ENCODE results near the gene ZNF160.
A peak's percentile ranks its signal among the peaks of the same experiment; 100 is the strongest.
"Not testable (repeated sequence)": the region's sequence is repeated elsewhere in the genome, so short reads cannot be mapped to it uniquely, and the experiment has no call there.

The ZNF160 gene

GRCh38 chr19:53103234-53104203 lies at the start of gene ZNF160:
TSS of gene ZNF160 (minus strand) at chr19:53103422. CDS start at chr19:53086276, 17,146 bp downstream.
- peak; percentile 95 to 99 (median 99) for DNase-seq (ENCODE audit: low read depth in 4 of 4, low spot score in 1 of 4)

- no peak for DNase-seq (ENCODE audit: low read depth in 4 of 4, low spot score in 1 of 4)
Observed at GRCh38 chr19:53147645-53148044, 44.4 kb upstream of the ZNF160 start.

- DNase-seq (ENCODE audit: low read depth in 4 of 4, low spot score in 1 of 4): no peak
Observed at GRCh38 chr19:53140351-53140750, 37.1 kb upstream of the ZNF160 start.

- DNase-seq (ENCODE audit: low read depth in 4 of 4, low spot score in 1 of 4): no peak
Observed at GRCh38 chr19:53136432-53136831, 33.2 kb upstream of the ZNF160 start.

- peak; percentile 1 to 28 (median 4) for DNase-seq (ENCODE audit: low read depth in 4 of 4, low spot score in 1 of 4)
Observed at GRCh38 chr19:53132141-53132991, 29.1 kb upstream of the ZNF160 start, which contains the start of gene ZNF415. TSS of gene ZNF415 (minus strand) at chr19:53132910. CDS start at chr19:53122676, 10,234 bp downstream.

DNA sequence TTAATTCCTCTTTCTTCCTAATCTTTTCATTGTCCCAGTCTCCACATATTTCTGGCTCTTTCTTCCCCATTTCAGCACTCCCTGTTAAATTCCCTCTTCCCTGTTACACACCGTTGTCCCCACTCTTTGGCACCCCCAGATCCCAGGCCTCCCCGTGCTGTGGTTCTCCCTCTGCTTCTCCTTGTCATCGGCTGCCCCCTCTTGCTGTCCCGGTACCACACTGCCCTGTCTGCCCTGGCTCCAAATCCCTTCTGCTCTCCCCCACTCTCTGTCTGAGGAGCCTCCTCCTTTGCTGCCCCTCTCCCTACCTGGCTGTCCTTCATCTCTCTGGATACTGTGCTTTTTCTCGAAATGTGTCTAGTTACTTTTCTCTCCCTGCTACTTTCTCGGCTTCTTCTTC lies 28.5 kb upstream of the ZNF160 start:
- DNase-seq (ENCODE audit: low read depth in 4 of 4, low spot score in 1 of 4): no peak

DNA sequence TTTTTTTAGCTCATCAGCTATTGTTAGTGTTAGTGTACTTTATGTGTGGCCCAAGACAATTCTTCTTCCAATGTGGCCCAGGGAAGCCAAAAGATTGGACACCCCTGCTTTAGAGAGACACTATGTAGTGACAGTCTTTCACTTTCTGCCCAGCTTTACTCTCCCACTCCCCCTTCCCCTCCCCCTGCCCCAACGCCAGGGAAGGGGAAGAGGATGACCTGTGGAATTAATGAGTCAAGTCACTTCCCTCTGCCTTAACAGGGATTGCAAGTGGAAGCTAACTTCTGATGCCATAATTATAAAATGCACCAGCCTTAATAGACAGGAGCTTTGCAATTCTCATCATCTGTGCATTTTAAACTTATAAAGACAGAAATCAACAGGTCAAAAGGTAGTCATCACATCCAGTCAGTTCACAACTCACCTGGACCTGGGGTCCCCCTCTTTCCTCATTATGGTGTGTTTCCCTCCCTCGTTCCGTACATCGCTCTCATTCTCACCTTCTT lies 27.9 kb upstream of the ZNF160 start:
- no peak for DNase-seq (ENCODE audit: low read depth in 4 of 4, low spot score in 1 of 4)

GRCh38 chr19:53130506-53130905 lies 27.3 kb upstream of the ZNF160 start:
- DNase-seq (ENCODE audit: low read depth in 4 of 4, low spot score in 1 of 4): no peak

- DNase-seq (ENCODE audit: low read depth in 4 of 4, low spot score in 1 of 4): not testable (repeated sequence)
Observed at GRCh38 chr19:53126733-53127526, 23.7 kb upstream of the ZNF160 start.

- no peak for DNase-seq (ENCODE audit: low read depth in 4 of 4, low spot score in 1 of 4)
Observed at GRCh38 chr19:53123400-53123799, 20.2 kb upstream of the ZNF160 start.

DNA sequence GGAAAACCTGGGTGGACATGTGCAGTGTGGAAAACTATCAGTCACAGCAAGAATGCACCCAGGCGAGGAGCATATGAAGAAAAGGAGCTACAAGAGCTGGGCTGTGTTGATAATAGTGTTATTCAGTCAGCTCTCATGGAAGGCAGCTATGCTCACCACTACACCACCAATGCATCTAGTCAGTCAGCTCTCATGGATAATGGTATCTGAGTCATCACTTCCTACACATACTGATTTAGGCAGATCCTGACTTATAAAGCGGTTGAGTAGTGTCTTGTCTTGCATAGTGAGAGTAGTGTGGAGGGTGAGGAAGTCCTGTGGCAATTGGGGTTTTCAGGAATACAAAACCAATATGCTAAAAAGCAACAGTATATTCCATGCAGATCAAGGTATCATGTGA lies 9.1 kb upstream of the ZNF160 start:
- DNase-seq (ENCODE audit: low read depth in 4 of 4, low spot score in 1 of 4): no peak

DNA sequence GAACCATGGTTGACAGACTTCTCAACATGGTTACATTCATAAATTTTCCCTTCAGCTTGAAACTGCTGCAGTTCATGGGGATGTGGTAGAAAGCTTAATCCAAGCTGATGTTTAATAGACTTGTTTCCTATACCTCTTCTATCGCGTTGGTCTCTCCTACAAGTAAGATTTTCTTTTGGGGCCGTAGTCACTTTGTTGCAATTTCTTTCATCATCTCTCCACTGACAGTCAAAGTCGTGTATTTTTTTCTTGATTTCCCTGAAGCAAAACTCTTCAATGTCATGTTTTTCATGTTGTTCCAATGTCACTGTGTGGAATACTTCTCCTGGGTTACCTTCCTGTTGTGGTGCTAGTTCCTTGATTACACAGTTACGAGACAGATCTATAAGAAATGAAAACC lies 6.3 kb upstream of the ZNF160 start:
- DNase-seq (ENCODE audit: low read depth in 4 of 4, low spot score in 1 of 4): no peak

GRCh38 chr19:53102756-53103233 lies 427 bp downstream of the ZNF160 start:
- DNase-seq (ENCODE audit: low read depth in 4 of 4, low spot score in 1 of 4): peak in 3 of 4 experiments; percentile 1 to 13 (median 6)

DNA sequence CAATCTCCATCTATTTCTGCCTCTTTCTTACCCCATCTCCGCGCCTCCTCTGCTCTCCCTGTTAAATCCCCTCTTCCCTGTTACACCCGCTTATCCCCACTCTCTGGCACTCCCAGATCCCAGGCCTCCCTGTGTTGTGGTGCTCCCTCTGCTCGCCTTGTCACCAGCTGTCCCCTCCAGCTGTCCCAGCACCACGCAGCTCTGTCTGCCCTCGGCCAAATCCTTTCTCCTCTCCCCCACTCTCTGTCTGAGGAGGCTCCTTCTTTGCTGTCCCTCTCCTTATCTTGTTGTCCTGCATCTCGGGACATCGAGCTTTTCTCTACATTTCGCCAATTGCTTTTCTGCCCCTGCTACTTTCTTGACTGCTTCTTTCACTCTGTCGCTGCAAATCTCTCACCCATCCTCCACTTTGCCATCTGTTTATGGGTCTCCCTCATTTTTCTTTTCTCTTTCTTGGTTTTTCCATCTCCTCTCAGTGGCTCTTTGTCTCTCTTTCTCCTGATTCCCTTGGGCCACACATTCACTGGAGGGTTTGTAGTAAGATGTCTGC lies 941 bp downstream of the ZNF160 start:
- DNase-seq (ENCODE audit: low read depth in 4 of 4, low spot score in 1 of 4): no peak

DNA sequence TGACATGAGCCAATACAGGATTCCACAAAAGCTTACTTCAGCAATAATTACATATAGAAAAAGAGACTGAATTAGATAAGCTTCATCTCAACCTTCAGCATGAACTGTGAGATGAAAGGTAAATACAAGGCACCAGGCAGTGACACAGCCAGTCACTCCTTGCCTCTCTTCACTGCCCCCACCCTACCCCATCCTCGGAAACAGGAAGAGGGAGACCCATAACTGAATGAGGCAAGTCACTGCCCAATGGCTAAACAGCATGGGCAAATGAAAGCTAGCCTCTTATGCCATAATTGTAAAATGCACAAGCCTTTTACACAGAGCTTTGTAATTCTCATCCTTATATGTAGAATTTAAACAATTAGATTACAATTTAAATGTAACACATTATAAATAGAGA lies 1.7 kb downstream of the ZNF160 start:
- DNase-seq (ENCODE audit: low read depth in 4 of 4, low spot score in 1 of 4): no peak

GRCh38 chr19:53098570-53098969 lies 4.7 kb downstream of the ZNF160 start:
- not testable (repeated sequence) for DNase-seq (ENCODE audit: low read depth in 4 of 4, low spot score in 1 of 4)

DNA sequence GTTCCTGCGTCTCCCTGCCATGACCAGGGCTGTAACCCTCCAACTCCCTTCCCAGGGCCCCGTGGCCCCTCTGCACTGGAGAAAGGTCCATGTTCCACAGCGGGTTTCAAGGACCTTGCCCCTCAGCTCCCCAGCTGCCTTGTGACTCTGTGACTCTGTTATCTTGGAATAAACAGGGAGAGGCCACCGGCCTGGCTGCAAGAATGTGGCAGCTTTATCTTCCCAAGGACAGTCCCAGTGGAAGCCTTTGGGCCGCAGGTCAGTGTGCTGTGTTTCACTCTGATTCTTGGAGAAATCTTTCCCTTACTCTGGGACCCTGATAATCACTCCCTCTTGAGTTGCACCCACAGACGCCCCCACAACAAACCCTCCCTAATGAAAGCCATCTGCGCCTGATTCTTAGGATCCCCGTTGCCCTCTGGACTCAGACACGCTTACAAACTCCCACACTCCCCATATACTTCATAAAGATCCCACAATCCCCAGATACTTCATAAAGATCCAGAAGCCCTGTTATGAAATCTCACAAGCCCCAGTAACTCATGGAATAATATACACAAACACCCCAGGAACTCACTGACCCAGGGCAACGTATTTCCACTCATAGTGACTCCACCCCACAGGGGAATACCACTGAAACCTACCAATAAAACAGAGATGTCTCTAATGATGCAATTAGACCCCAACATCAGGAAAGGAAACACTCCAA lies 6.1 kb downstream of the ZNF160 start:
- DNase-seq (ENCODE audit: low read depth in 4 of 4, low spot score in 1 of 4): not testable (repeated sequence)

GRCh38 chr19:53096579-53096978 lies 6.6 kb downstream of the ZNF160 start:
- not testable (repeated sequence) for DNase-seq (ENCODE audit: low read depth in 4 of 4, low spot score in 1 of 4)

- no peak for DNase-seq (ENCODE audit: low read depth in 4 of 4, low spot score in 1 of 4)
Observed at GRCh38 chr19:53094754-53095575, 8.3 kb downstream of the ZNF160 start.
